NB4 (cell line): ENCODE measurements around the gene CA14.

Experiments used
- POLR2A ChIP-seq: IDR thresholded peaks from 2 replicates; pipeline ENCODE4 v1.6.1; 2011; ENCODE audit warnings: mild to moderate bottlenecking; ENCODE audit not compliant: insufficient read length; ENCODE audit errors: extremely low read depth
- TF ChIP-seq, protein P1 (sequence below): IDR thresholded peaks from one replicate; pipeline ENCODE4 v1.5.1; 2012; ENCODE audit warnings: low read depth, low read length

DNA sequence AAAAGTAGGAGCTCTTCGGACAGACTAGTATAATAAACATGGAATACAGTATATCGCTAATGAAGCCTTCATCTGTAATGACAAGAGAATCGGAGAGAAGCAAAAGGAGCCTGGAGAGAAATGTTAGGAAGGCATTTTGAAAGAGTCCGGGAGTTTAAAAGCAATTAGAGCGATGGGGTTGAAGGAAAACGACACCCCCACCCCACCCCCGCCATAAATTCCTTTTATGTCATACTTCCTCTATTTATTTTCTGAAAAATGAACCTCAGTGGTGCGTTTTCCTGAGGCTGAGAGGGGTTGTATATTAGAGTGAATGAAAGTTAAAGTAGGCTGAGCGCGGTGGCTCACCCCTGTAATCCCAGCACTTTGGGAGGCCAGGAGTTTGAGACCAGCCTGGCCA, 11.9 kb downstream of the CA14 start:
- TF ChIP-seq, protein P1, sequence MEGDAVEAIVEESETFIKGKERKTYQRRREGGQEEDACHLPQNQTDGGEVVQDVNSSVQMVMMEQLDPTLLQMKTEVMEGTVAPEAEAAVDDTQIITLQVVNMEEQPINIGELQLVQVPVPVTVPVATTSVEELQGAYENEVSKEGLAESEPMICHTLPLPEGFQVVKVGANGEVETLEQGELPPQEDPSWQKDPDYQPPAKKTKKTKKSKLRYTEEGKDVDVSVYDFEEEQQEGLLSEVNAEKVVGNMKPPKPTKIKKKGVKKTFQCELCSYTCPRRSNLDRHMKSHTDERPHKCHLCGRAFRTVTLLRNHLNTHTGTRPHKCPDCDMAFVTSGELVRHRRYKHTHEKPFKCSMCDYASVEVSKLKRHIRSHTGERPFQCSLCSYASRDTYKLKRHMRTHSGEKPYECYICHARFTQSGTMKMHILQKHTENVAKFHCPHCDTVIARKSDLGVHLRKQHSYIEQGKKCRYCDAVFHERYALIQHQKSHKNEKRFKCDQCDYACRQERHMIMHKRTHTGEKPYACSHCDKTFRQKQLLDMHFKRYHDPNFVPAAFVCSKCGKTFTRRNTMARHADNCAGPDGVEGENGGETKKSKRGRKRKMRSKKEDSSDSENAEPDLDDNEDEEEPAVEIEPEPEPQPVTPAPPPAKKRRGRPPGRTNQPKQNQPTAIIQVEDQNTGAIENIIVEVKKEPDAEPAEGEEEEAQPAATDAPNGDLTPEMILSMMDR = no peak
- TF ChIP-seq POLR2A = no peak
